ENCODE results near the gene EMID1. TPM values are rescaled to one million over a fixed set of nuclear protein-coding genes. Genes with fewer than 3 reads are reported as not detected.

The EMID1 gene
- total RNA-seq, 2 experiments from 2014 or later = not detected

GRCh38 chr22:29300467-29300806 is 94.7 kb downstream of the EMID1 start:
- ATAC-seq (ENCODE audit: poor library complexity) (no peak), DNase-seq (no peak)
- Mint-ChIP-seq H3K4me3 (no peak overlapping the region), H3K36me3 (ENCODE audit: low read depth) (peaks cover 65% of the 10 kb centered on the region), H3K9me3 (no peaks in the 10 kb centered on the region), H3K4me1 (ENCODE audit: low read depth) (no peaks in the 10 kb centered on the region), H3K27me3 (peaks cover 5% of the 10 kb centered on the region), H3K27ac (peak overlapping the region; percentile 27)
- ChIA-PET POLR2A (no interaction called here), CTCF (no interaction called here)
- Histone ChIP-seq H3K4me3 (ENCODE audit: low read length) (no peak overlapping the region), H3K27me3 (ENCODE audit: control insufficient read depth in 1 of 2, insufficient read depth in 2 of 2, low read length in 2 of 2) (peaks cover 5% of the 10 kb centered on the region in 2 experiments), H3K9me3 (ENCODE audit: control insufficient read depth in 1 of 2, insufficient read depth in 1 of 2, low read length in 2 of 2) (no peaks in the 10 kb centered on the region), H3K36me3 (ENCODE audit: insufficient read depth, low read length) (peaks cover 52% of the 10 kb centered on the region), H3K27ac (ENCODE audit: low read depth in 1 of 2, low read length in 2 of 2) (no peak overlapping the region), H3K4me1 (ENCODE audit: insufficient read depth, low read length) (no peaks in the 10 kb centered on the region)
- TF ChIP-seq CTCF (IDR thresholded peaks at IDR 0.05) = no peak
- intact Hi-C loops (cut with DNase I, micrococcal nuclease) = no loop called here

- H3K9me3 ChIP-seq (ENCODE audit: control insufficient read depth in 1 of 2, insufficient read depth in 1 of 2, low read length in 2 of 2) = no peaks in the 10 kb centered on the region
- peaks cover 4% of the 10 kb centered on the region for H3K4me1 ChIP-seq (ENCODE audit: insufficient read depth, low read length)
- intact Hi-C loops (cut with DNase I, micrococcal nuclease) = no loop called here
- peak overlapping the region; percentile 27 for H3K27ac Mint-ChIP-seq
- no peak overlapping the region for H3K4me3 Mint-ChIP-seq
- peaks cover 8 to 10% of the 10 kb centered on the region in 2 experiments for H3K27me3 ChIP-seq (ENCODE audit: control insufficient read depth in 1 of 2, insufficient read depth in 2 of 2, low read length in 2 of 2)
- DNase-seq (no peak), ATAC-seq (ENCODE audit: poor library complexity) (peak; percentile 29)
- H3K27me3 Mint-ChIP-seq = peaks cover 11% of the 10 kb centered on the region
- ChIA-PET POLR2A (no interaction called here), CTCF (no interaction called here)
- H3K4me1 Mint-ChIP-seq (ENCODE audit: low read depth) = peaks cover 2% of the 10 kb centered on the region
- H3K36me3 Mint-ChIP-seq (ENCODE audit: low read depth) = peaks cover 59% of the 10 kb centered on the region
- no peak overlapping the region for H3K27ac ChIP-seq (ENCODE audit: low read depth in 1 of 2, low read length in 2 of 2)
- no peaks in the 10 kb centered on the region for H3K9me3 Mint-ChIP-seq
- peaks cover 46% of the 10 kb centered on the region for H3K36me3 ChIP-seq (ENCODE audit: insufficient read depth, low read length)
- no peak overlapping the region for H3K4me3 ChIP-seq (ENCODE audit: low read length)
- TF ChIP-seq CTCF (IDR thresholded peaks at IDR 0.05) = no peak
Measured at GRCh38 chr22:29300807-29301601, 95.3 kb downstream of the EMID1 start.

- CTCF ChIA-PET = no interaction called here
- no peak overlapping the region for H3K4me3 Mint-ChIP-seq
- H3K4me1 Mint-ChIP-seq (ENCODE audit: low read depth) = peaks cover 8% of the 10 kb centered on the region
- no peak overlapping the region for H3K27ac Mint-ChIP-seq
- TF ChIP-seq CTCF (IDR thresholded peaks at IDR 0.05) = no peak
- ATAC-seq (ENCODE audit: poor library complexity) (no peak), DNase-seq (no peak)
- no peaks in the 10 kb centered on the region for H3K9me3 ChIP-seq (ENCODE audit: control insufficient read depth in 1 of 2, insufficient read depth in 1 of 2, low read length in 2 of 2)
- no peak overlapping the region for H3K27ac ChIP-seq (ENCODE audit: low read depth in 1 of 2, low read length in 2 of 2)
- H3K36me3 Mint-ChIP-seq (ENCODE audit: low read depth) = peaks cover 50% of the 10 kb centered on the region
- intact Hi-C loops (cut with DNase I, micrococcal nuclease) = no loop called here
- H3K9me3 Mint-ChIP-seq = no peaks in the 10 kb centered on the region
- H3K36me3 ChIP-seq (ENCODE audit: insufficient read depth, low read length) = peaks cover 38% of the 10 kb centered on the region
- no peak overlapping the region for H3K4me3 ChIP-seq (ENCODE audit: low read length)
- POLR2A ChIA-PET = no interaction called here
- peaks cover 8 to 15% of the 10 kb centered on the region in 2 experiments for H3K27me3 ChIP-seq (ENCODE audit: control insufficient read depth in 1 of 2, insufficient read depth in 2 of 2, low read length in 2 of 2)
- H3K27me3 Mint-ChIP-seq = peaks cover 16% of the 10 kb centered on the region
- peaks cover 12% of the 10 kb centered on the region for H3K4me1 ChIP-seq (ENCODE audit: insufficient read depth, low read length)
Measured at GRCh38 chr22:29301716-29302401, 96.2 kb downstream of the EMID1 start.

Data from CD4-positive, alpha-beta T cell (primary cell).